IPS-18a (cell line): ENCODE results near the gene ANXA6.

Experiments
- H3K27ac ChIP-seq: one replicate; pipeline ENCODE4 v1.5.1; 2013; ENCODE audit warnings: low read length
- H3K27me3 ChIP-seq: one replicate; pipeline ENCODE4 v1.6.1; 2013; ENCODE audit warnings: mild to moderate bottlenecking, low read length; ENCODE audit not compliant: control insufficient read depth, insufficient read depth
- H3K36me3 ChIP-seq: one replicate; pipeline ENCODE4 v1.6.1; 2013; ENCODE audit warnings: low read depth, low read length; ENCODE audit not compliant: control insufficient read depth
- H3K4me1 ChIP-seq: one replicate; pipeline ENCODE4 v1.6.1; 2013; ENCODE audit warnings: low read depth, low read length; ENCODE audit not compliant: control insufficient read depth
- H3K4me3 ChIP-seq: one replicate; pipeline ENCODE4 v1.5.1; 2013; ENCODE audit warnings: low read length
- H3K9ac ChIP-seq: one replicate; pipeline ENCODE4 v1.6.1; 2013; ENCODE audit warnings: mild to moderate bottlenecking, low read length, moderate library complexity
- H3K9me3 ChIP-seq: one replicate; pipeline ENCODE4 v1.6.1; 2013; ENCODE audit warnings: low read depth, low read length; ENCODE audit not compliant: control insufficient read depth

Gene ANXA6

DNA sequence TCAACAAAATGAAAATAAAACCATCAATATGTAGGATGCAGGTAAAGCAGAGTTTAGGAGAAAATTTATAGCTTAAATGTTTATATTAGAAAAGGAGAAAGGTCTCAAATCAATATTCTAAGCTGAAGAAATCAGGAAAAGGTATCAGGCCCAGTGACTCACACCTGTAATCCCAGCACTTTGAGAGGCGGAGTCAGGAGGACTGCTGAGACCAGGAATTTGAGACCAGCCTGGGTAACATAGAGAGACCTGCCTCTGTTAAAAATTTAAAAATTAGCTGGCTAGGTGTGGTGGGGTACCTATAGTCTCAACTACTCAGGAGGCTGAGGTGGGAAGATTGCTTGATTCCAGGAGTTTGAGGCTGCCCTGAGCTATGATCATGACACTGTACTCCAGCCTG, 34.1 kb upstream of the ANXA6 start:
- H3K36me3 ChIP-seq: no peaks in the 10 kb centered on the region
- no peak overlapping the region for H3K4me3 ChIP-seq
- H3K27ac ChIP-seq: no peak overlapping the region
- no peaks in the 10 kb centered on the region for H3K27me3 ChIP-seq
- no peaks in the 10 kb centered on the region for H3K9me3 ChIP-seq
- H3K9ac ChIP-seq: no peak overlapping the region
- H3K4me1 ChIP-seq: peaks cover 2% of the 10 kb centered on the region

DNA sequence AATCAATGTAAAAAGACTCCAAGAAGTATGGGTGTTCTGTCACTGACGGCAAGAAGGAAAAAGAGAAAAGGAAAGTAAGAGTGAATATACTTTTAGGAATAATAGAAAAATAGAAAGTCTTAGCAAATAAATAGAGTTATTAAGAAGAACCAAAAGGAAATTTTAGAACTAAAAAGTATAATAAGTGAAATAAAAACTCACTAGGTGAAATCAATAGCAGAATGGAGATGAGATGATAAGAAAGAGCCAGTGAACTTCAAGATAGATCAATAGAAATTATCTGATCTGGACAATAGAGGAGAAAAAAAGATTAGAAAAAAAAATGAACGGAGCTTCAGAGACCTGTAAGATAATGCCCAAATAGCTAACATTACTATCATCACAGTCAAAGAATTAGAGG, 31.6 kb upstream of the ANXA6 start:
- no peaks in the 10 kb centered on the region for H3K27me3 ChIP-seq
- no peak overlapping the region for H3K27ac ChIP-seq
- peaks cover 8% of the 10 kb centered on the region for H3K4me1 ChIP-seq
- no peak overlapping the region for H3K9ac ChIP-seq
- no peaks in the 10 kb centered on the region for H3K9me3 ChIP-seq
- no peaks in the 10 kb centered on the region for H3K36me3 ChIP-seq
- H3K4me3 ChIP-seq: no peak overlapping the region

DNA sequence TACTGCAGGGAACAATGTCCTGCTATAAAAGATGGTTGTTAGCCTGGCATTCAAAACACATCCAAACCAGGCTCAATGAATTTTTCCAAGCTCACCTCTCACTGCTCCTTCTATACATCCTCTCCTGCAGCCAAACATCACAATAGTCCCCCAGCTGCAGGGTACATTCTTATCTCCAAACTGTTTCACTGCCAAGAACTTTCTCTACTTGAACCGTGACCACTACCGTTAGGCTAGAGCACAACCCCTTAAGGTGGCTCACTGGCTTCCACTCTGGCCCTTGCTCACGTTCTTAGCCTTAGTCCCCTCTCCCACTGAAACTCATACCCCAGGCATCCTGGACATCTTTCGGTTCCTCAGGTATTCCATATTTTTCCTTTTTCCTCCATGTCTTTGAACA, 29.0 kb upstream of the ANXA6 start:
- Histone ChIP-seq H3K9me3 (no peaks in the 10 kb centered on the region), H3K27me3 (no peaks in the 10 kb centered on the region), H3K9ac (no peak overlapping the region), H3K27ac (no peak overlapping the region), H3K4me1 (peaks cover 8% of the 10 kb centered on the region), H3K4me3 (no peak overlapping the region), H3K36me3 (no peaks in the 10 kb centered on the region)

- peaks cover 8% of the 10 kb centered on the region for H3K4me1 ChIP-seq
- H3K9me3 ChIP-seq: no peaks in the 10 kb centered on the region
- no peaks in the 10 kb centered on the region for H3K27me3 ChIP-seq
- no peak overlapping the region for H3K27ac ChIP-seq
- H3K4me3 ChIP-seq: no peak overlapping the region
- H3K36me3 ChIP-seq: no peaks in the 10 kb centered on the region
- no peak overlapping the region for H3K9ac ChIP-seq
These were observed 28.5 kb upstream of the ANXA6 start for GRCh38 chr5:151186052-151186451.

- Histone ChIP-seq H3K4me3 (no peak overlapping the region), H3K9ac (no peak overlapping the region), H3K4me1 (peaks cover 8% of the 10 kb centered on the region), H3K9me3 (no peaks in the 10 kb centered on the region), H3K36me3 (no peaks in the 10 kb centered on the region), H3K27me3 (no peaks in the 10 kb centered on the region), H3K27ac (no peak overlapping the region)
These were observed 26.9 kb upstream of the ANXA6 start for GRCh38 chr5:151184316-151185042.

- no peak overlapping the region for H3K4me3 ChIP-seq
- H3K4me1 ChIP-seq: peaks cover 8% of the 10 kb centered on the region
- H3K9ac ChIP-seq: no peak overlapping the region
- H3K9me3 ChIP-seq: no peaks in the 10 kb centered on the region
- no peaks in the 10 kb centered on the region for H3K27me3 ChIP-seq
- no peak overlapping the region for H3K27ac ChIP-seq
- no peaks in the 10 kb centered on the region for H3K36me3 ChIP-seq
These were observed 26.1 kb upstream of the ANXA6 start for GRCh38 chr5:151183456-151184245.

- Histone ChIP-seq H3K4me3 (no peak overlapping the region), H3K4me1 (peaks cover 8% of the 10 kb centered on the region), H3K9ac (no peak overlapping the region), H3K36me3 (no peaks in the 10 kb centered on the region), H3K27me3 (no peaks in the 10 kb centered on the region), H3K27ac (no peak overlapping the region), H3K9me3 (no peaks in the 10 kb centered on the region)
These were observed 25.4 kb upstream of the ANXA6 start for GRCh38 chr5:151182976-151183375.

GRCh38 chr5:151182524-151182900, 24.9 kb upstream of the ANXA6 start:
- Histone ChIP-seq H3K9ac (no peak overlapping the region), H3K9me3 (no peaks in the 10 kb centered on the region), H3K27ac (no peak overlapping the region), H3K4me3 (no peak overlapping the region), H3K27me3 (no peaks in the 10 kb centered on the region), H3K36me3 (no peaks in the 10 kb centered on the region), H3K4me1 (peaks cover 8% of the 10 kb centered on the region)

DNA sequence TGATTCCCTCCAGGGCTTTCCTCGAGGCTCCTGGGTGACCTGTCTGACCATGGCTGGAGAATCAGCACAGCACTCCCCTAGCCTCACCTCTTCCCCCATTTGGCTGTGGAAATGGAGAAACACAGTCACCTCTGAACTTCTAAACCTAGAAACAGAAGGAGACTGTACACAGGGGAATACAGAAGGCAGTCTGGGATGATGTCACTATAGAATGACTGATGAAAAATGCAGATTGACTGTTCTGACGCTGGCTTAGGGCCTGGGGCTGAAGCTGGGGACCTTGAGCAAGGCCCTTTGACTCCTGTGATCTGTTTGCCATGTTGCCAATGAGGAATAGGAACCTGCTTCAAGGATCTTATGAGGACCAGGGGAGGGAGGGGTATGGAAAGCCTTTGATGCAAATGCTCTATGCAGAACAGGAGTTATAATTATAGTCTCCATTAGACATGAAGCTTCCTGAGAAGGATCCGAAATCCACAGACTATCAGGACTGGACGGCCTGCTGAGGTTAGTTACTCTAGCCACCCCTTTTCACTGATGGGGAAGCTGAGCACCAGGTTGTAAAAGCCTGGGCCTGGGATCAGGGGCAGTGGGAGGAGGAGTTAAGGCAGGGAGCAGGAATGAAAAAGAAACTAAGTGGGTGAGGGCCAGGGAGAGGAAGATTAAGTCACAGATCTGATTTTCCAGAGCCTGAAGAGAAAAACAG, 24.4 kb upstream of the ANXA6 start:
- peaks cover 8% of the 10 kb centered on the region for H3K4me1 ChIP-seq
- no peak overlapping the region for H3K9ac ChIP-seq
- no peaks in the 10 kb centered on the region for H3K9me3 ChIP-seq
- H3K27ac ChIP-seq: no peak overlapping the region
- H3K27me3 ChIP-seq: no peaks in the 10 kb centered on the region
- H3K36me3 ChIP-seq: no peaks in the 10 kb centered on the region
- H3K4me3 ChIP-seq: no peak overlapping the region

- no peak overlapping the region for H3K27ac ChIP-seq
- no peak overlapping the region for H3K9ac ChIP-seq
- H3K9me3 ChIP-seq: no peaks in the 10 kb centered on the region
- H3K36me3 ChIP-seq: no peaks in the 10 kb centered on the region
- H3K4me1 ChIP-seq: no peaks in the 10 kb centered on the region
- H3K4me3 ChIP-seq: no peak overlapping the region
- H3K27me3 ChIP-seq: no peaks in the 10 kb centered on the region
These were observed 22.7 kb upstream of the ANXA6 start for GRCh38 chr5:151180291-151180690.

- Histone ChIP-seq H3K27ac (no peak overlapping the region), H3K4me3 (no peak overlapping the region), H3K4me1 (no peaks in the 10 kb centered on the region), H3K27me3 (no peaks in the 10 kb centered on the region), H3K36me3 (no peaks in the 10 kb centered on the region), H3K9me3 (no peaks in the 10 kb centered on the region), H3K9ac (no peak overlapping the region)
These were observed 21.9 kb upstream of the ANXA6 start for GRCh38 chr5:151179489-151179840.
